ENCODE results near the gene MAPK4.

The MAPK4 gene

DNA sequence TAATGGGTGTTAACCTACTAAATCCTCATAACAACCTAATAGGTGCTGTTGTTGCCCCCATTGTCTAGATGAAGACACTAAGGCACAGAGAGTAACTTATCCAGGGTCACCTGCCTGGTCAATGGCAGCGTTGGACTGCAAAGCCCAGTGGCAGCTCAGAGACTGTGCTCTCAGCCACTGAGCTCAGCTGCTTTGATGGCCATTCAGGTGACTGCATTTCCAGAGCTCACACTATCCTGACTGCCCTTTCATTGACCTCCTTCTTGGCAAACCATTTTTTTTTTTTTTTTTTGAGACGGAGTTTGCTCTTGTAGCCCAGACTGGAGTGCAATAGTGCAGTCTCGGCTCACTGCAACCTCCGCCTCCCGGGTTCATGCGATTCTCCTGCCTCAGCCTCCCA is 115.2 kb downstream of the MAPK4 start (continued):
- TF ChIP-seq ZNF692 (tag by site-specific recombination; IDR thresholded peaks at IDR 0.05) (no peak), TRIM28 (IDR thresholded peaks at IDR 0.05; ENCODE audit: borderline replicate concordance, low read length) (no peak), MZF1 (tag by site-specific recombination; IDR thresholded peaks at IDR 0.05; ENCODE audit: borderline replicate concordance) (no peak), ZNF157 (tag by site-specific recombination; IDR thresholded peaks at IDR 0.05) (no peak)
- TF ChIP-seq, protein P1, sequence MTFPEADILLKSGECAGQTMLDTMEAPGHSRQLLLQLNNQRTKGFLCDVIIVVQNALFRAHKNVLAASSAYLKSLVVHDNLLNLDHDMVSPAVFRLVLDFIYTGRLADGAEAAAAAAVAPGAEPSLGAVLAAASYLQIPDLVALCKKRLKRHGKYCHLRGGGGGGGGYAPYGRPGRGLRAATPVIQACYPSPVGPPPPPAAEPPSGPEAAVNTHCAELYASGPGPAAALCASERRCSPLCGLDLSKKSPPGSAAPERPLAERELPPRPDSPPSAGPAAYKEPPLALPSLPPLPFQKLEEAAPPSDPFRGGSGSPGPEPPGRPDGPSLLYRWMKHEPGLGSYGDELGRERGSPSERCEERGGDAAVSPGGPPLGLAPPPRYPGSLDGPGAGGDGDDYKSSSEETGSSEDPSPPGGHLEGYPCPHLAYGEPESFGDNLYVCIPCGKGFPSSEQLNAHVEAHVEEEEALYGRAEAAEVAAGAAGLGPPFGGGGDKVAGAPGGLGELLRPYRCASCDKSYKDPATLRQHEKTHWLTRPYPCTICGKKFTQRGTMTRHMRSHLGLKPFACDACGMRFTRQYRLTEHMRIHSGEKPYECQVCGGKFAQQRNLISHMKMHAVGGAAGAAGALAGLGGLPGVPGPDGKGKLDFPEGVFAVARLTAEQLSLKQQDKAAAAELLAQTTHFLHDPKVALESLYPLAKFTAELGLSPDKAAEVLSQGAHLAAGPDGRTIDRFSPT (tag by site-specific recombination; IDR thresholded peaks at IDR 0.05): no peak
- TF ChIP-seq, protein P2, sequence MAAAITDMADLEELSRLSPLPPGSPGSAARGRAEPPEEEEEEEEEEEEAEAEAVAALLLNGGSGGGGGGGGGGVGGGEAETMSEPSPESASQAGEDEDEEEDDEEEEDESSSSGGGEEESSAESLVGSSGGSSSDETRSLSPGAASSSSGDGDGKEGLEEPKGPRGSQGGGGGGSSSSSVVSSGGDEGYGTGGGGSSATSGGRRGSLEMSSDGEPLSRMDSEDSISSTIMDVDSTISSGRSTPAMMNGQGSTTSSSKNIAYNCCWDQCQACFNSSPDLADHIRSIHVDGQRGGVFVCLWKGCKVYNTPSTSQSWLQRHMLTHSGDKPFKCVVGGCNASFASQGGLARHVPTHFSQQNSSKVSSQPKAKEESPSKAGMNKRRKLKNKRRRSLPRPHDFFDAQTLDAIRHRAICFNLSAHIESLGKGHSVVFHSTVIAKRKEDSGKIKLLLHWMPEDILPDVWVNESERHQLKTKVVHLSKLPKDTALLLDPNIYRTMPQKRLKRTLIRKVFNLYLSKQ (tag by site-specific recombination; IDR thresholded peaks at IDR 0.05; ENCODE audit: borderline replicate concordance): no peak
- TF ChIP-seq, protein P3, sequence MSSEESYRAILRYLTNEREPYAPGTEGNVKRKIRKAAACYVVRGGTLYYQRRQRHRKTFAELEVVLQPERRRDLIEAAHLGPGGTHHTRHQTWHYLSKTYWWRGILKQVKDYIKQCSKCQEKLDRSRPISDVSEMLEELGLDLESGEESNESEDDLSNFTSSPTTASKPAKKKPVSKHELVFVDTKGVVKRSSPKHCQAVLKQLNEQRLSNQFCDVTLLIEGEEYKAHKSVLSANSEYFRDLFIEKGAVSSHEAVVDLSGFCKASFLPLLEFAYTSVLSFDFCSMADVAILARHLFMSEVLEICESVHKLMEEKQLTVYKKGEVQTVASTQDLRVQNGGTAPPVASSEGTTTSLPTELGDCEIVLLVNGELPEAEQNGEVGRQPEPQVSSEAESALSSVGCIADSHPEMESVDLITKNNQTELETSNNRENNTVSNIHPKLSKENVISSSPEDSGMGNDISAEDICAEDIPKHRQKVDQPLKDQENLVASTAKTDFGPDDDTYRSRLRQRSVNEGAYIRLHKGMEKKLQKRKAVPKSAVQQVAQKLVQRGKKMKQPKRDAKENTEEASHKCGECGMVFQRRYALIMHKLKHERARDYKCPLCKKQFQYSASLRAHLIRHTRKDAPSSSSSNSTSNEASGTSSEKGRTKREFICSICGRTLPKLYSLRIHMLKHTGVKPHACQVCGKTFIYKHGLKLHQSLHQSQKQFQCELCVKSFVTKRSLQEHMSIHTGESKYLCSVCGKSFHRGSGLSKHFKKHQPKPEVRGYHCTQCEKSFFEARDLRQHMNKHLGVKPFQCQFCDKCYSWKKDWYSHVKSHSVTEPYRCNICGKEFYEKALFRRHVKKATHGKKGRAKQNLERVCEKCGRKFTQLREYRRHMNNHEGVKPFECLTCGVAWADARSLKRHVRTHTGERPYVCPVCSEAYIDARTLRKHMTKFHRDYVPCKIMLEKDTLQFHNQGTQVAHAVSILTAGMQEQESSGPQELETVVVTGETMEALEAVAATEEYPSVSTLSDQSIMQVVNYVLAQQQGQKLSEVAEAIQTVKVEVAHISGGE (tag by site-specific recombination; conservative IDR thresholded peaks at IDR 0.05; ENCODE audit: low read depth): no peak
- TF ChIP-seq, protein P4, sequence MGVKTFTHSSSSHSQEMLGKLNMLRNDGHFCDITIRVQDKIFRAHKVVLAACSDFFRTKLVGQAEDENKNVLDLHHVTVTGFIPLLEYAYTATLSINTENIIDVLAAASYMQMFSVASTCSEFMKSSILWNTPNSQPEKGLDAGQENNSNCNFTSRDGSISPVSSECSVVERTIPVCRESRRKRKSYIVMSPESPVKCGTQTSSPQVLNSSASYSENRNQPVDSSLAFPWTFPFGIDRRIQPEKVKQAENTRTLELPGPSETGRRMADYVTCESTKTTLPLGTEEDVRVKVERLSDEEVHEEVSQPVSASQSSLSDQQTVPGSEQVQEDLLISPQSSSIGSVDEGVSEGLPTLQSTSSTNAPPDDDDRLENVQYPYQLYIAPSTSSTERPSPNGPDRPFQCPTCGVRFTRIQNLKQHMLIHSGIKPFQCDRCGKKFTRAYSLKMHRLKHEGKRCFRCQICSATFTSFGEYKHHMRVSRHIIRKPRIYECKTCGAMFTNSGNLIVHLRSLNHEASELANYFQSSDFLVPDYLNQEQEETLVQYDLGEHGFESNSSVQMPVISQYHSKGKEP (tag by site-specific recombination; IDR thresholded peaks at IDR 0.05): no peak

DNA sequence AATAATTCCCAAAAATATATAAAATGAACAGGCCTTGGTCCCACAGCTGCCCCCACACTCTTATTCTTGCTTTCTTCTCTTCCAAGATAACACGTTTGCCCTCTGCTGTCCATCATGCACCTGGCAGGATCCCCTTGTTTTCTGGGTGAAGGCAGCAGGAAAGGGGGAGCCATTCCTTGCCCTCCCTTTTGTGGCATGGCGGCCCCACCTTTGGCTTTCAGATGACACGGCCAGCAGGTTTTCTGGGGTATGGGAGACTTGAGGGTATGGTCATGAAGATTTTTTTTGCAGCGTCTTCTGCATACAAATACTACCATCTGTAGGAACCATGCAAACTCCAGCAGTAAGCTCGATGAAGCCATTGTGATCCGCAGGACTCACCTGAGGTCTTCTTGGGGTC is 118.8 kb downstream of the MAPK4 start:
- CTCF ChIA-PET: no interaction called here
- H3K36me3 ChIP-seq (ENCODE audit: control insufficient read depth in 2 of 2, insufficient read depth in 1 of 2, low read length in 2 of 2): no peaks in the 10 kb centered on the region; a peak in 1 of 3 replicates
- no peak overlapping the region for H3K4me3 ChIP-seq (ENCODE audit: low read depth, low read length)
- 0 out of 2 replicates have a peak, but pooled peaks cover 3% of the 10 kb centered on the region for H3K4me1 ChIP-seq (ENCODE audit: control insufficient read depth, insufficient read depth, low read length)
- POLR2A ChIA-PET: interaction anchor here (1.2 kb wide), 1 partner anchor 119 kb away, joined by 5 read pairs; the partner anchor contains the start of gene MAPK4
- H3K27ac ChIP-seq (ENCODE audit: extremely low read depth, low read depth, low read length): no peak overlapping the region
- H3K9me3 ChIP-seq (ENCODE audit: control insufficient read depth, insufficient read depth, low read depth, low read length): no peaks in the 10 kb centered on the region
- TF ChIP-seq ZNF473 (tag by site-specific recombination; IDR thresholded peaks at IDR 0.05): no peak
- no peak for TF ChIP-seq MYNN (tag by site-specific recombination; IDR thresholded peaks at IDR 0.05; ENCODE audit: borderline replicate concordance)
- TF ChIP-seq ZFP3 (tag by site-specific recombination; IDR thresholded peaks at IDR 0.05; ENCODE audit: low read depth): no peak
- no peak for TF ChIP-seq ZNF596 (tag by site-specific recombination; IDR thresholded peaks at IDR 0.05)
- TF ChIP-seq ZNF701 (tag by site-specific recombination; IDR thresholded peaks at IDR 0.05): no peak
- no peak for TF ChIP-seq ZNF184 (tag by site-specific recombination; IDR thresholded peaks at IDR 0.05)
- no peak for TF ChIP-seq ZNF211 (tag by site-specific recombination; IDR thresholded peaks at IDR 0.05; ENCODE audit: low read depth)
- TF ChIP-seq ZNF660 (tag by site-specific recombination; IDR thresholded peaks at IDR 0.05): no peak
- TF ChIP-seq, protein P5, sequence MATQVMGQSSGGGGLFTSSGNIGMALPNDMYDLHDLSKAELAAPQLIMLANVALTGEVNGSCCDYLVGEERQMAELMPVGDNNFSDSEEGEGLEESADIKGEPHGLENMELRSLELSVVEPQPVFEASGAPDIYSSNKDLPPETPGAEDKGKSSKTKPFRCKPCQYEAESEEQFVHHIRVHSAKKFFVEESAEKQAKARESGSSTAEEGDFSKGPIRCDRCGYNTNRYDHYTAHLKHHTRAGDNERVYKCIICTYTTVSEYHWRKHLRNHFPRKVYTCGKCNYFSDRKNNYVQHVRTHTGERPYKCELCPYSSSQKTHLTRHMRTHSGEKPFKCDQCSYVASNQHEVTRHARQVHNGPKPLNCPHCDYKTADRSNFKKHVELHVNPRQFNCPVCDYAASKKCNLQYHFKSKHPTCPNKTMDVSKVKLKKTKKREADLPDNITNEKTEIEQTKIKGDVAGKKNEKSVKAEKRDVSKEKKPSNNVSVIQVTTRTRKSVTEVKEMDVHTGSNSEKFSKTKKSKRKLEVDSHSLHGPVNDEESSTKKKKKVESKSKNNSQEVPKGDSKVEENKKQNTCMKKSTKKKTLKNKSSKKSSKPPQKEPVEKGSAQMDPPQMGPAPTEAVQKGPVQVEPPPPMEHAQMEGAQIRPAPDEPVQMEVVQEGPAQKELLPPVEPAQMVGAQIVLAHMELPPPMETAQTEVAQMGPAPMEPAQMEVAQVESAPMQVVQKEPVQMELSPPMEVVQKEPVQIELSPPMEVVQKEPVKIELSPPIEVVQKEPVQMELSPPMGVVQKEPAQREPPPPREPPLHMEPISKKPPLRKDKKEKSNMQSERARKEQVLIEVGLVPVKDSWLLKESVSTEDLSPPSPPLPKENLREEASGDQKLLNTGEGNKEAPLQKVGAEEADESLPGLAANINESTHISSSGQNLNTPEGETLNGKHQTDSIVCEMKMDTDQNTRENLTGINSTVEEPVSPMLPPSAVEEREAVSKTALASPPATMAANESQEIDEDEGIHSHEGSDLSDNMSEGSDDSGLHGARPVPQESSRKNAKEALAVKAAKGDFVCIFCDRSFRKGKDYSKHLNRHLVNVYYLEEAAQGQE (tag by site-specific recombination; IDR thresholded peaks at IDR 0.05): no peak
- TF ChIP-seq, protein P6, sequence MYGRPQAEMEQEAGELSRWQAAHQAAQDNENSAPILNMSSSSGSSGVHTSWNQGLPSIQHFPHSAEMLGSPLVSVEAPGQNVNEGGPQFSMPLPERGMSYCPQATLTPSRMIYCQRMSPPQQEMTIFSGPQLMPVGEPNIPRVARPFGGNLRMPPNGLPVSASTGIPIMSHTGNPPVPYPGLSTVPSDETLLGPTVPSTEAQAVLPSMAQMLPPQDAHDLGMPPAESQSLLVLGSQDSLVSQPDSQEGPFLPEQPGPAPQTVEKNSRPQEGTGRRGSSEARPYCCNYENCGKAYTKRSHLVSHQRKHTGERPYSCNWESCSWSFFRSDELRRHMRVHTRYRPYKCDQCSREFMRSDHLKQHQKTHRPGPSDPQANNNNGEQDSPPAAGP (tag by site-specific recombination; IDR thresholded peaks at IDR 0.05): no peak

Measured in HEK293 (cell line).